GM12874 (cell line): Measurements from ENCODE around the gene S100A8.

ENCODE experiments used
- CTCF ChIP-seq: IDR thresholded peaks from 2 replicates; pipeline ENCODE4 v1.5.1; 2011; ENCODE audit warnings: low read depth, mild to moderate bottlenecking, control low read depth, low read length, moderate library complexity; ENCODE audit not compliant: insufficient read depth

The S100A8 gene

GRCh38 chr1:153349363-153350320 lies 41.2 kb downstream of the S100A8 start:
- no peak for TF ChIP-seq CTCF

- TF ChIP-seq CTCF: no peak
These were observed 42.1 kb downstream of the S100A8 start, which contains the start of gene PGLYRP4 for GRCh38 chr1:153348511-153349362. PGLYRP4 (minus strand) TSS chr1:153348841; CDS start chr1:153347932, 909 bp downstream.

- TF ChIP-seq CTCF: no peak
These were observed 43.0 kb downstream of the S100A8 start for GRCh38 chr1:153347856-153348255.

GRCh38 chr1:153346077-153346723 lies 44.7 kb downstream of the S100A8 start:
- TF ChIP-seq CTCF: no peak

GRCh38 chr1:153345187-153346076 lies 45.4 kb downstream of the S100A8 start:
- no peak for TF ChIP-seq CTCF

- no peak for TF ChIP-seq CTCF
These were observed 46.2 kb downstream of the S100A8 start for GRCh38 chr1:153344718-153345025.
